Fibroblast of skin of back (primary cell): ENCODE data around the gene TTC3.
"Not testable (repeated sequence)": the region's sequence is repeated elsewhere in the genome, so short reads cannot be mapped to it uniquely, and the experiment has no call there.

Experiments used
- DNase-seq: peaks from one replicate; pipeline ENCODE4 v3.0.0-alpha.2; 2013

Gene TTC3

GRCh38 chr21:37197746-37198145 is 124.7 kb downstream of the TTC3 start:
- DNase-seq: no peak

- peak; percentile 66 for DNase-seq
Observed at GRCh38 chr21:37199057-37199924, 126.2 kb downstream of the TTC3 start.

- no peak for DNase-seq
Observed at GRCh38 chr21:37200641-37201480, 127.8 kb downstream of the TTC3 start.

GRCh38 chr21:37202221-37203110 is 129.4 kb downstream of the TTC3 start:
- DNase-seq: no peak

- DNase-seq: no peak
Observed at GRCh38 chr21:37204580-37204979, 131.5 kb downstream of the TTC3 start.

GRCh38 chr21:37206496-37206895 is 133.4 kb downstream of the TTC3 start:
- no peak for DNase-seq

- peak; percentile 32 for DNase-seq
Observed at GRCh38 chr21:37207441-37208009, 134.5 kb downstream of the TTC3 start.

- DNase-seq: peak; percentile 43
Observed at GRCh38 chr21:37208056-37208721, 135.1 kb downstream of the TTC3 start.

GRCh38 chr21:37208741-37209225 is 135.7 kb downstream of the TTC3 start:
- DNase-seq: no peak

GRCh38 chr21:37210130-37210529 is 137.1 kb downstream of the TTC3 start:
- DNase-seq: no peak

- no peak for DNase-seq
Observed at GRCh38 chr21:37210799-37211198, 137.7 kb downstream of the TTC3 start.

- DNase-seq: no peak
Observed at GRCh38 chr21:37214952-37215351, 141.9 kb downstream of the TTC3 start.

GRCh38 chr21:37219761-37220432 is 146.8 kb downstream of the TTC3 start:
- DNase-seq: no peak

- DNase-seq: peak; percentile 41
Observed at GRCh38 chr21:37220433-37220980, 147.5 kb downstream of the TTC3 start.

GRCh38 chr21:37220981-37221664 is 148.1 kb downstream of the TTC3 start:
- peak; percentile 87 for DNase-seq

- DNase-seq: not testable (repeated sequence)
Observed at GRCh38 chr21:37222248-37222647, 149.2 kb downstream of the TTC3 start.

GRCh38 chr21:37223804-37224345 is 150.8 kb downstream of the TTC3 start:
- DNase-seq: no peak

GRCh38 chr21:37224861-37225839 is 152.1 kb downstream of the TTC3 start:
- no peak for DNase-seq
